ENCODE measurements around the gene LRP5.
"Not testable (repeated sequence)": the region's sequence is repeated elsewhere in the genome, so short reads cannot be mapped to it uniquely, and the experiment has no call there.

LRP5 gene

DNA sequence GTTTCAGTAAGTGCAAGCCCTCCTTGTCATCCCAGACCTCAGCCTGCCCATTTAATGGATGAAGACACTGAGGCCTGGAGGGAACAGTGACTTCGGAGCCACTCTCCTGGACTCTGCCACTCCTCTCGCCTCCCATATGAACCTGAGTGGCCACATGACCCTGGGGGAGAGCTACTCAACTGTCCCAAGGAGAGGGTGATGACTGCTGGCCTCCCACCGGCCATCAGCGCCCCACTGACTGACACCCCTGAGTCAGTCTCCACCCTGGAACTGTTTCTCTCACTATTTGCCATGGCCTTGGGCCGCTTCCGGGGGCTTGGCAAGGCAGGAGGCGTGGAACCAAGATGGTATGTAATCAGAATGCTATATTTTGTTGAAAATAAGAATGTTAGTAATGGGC lies 17.1 kb downstream of the LRP5 start:
- DNase-seq (ENCODE audit: low read depth, low spot score), result no peak

DNA sequence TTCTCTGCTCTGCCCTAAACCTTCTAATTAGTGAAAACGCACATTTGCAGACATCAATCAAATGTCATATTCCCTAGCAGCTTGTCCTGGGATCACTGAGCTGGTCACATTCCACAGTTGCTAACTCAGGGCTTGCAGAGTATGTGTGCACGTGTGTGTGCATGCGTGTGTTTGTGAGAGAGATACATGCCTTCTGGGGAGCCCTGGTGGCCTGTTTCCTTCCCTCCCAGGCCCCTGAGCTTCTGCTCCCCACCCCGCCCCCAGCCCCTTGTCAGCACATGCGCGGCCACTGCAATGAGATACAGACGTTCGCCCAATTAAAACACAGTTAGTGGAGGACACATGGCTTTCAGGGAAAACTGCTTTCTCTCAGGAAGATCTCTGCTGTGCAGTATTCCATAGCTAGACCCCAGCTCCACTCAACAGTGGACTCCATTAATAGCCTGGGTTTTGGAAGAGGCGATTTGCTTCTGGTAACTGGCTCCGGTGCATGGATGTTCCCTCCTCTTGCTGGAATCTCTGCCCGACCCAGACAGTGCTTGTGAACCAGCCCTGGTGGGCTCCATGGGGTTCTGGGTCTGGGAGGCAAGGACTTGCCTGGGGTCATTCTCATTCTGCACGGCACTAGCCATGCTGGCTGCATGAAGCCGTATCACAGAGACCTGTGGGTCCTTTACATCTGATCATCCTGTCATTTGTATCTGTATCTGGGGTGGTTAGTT lies 17.7 kb downstream of the LRP5 start:
- no peak for DNase-seq (ENCODE audit: low read depth, low spot score)

DNA sequence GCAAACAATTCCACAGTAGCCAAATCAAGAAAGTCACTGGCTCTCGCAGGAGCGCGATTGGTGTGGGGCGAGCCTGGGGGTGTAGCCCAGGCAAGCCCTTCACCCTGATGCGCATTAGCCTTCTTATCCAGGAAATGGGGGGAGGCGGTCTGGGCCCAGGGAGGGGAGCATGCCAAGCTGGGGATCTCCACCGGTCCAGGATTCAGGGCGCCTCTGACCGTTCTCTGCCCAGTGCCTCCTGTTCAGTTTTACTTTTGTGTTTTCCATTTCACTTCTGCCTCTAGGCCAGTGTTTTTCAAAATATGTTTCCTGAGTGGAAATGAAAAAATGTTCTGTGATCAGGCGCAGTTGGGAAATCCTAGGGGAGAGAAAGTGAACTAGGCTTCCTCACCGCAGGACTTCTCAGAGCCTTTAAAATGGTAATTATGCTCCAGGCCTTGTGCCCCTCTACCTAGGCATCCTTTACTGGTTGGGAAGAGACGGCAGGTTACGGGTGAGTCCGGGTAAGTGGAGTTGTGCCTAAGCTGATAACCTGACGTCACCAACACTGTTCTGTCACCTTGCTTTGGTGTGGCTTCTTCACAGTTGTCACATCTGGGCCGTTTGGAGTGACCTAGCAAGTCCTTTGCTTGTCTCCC lies 18.4 kb downstream of the LRP5 start:
- DNase-seq (ENCODE audit: low read depth, low spot score), result no peak

DNA sequence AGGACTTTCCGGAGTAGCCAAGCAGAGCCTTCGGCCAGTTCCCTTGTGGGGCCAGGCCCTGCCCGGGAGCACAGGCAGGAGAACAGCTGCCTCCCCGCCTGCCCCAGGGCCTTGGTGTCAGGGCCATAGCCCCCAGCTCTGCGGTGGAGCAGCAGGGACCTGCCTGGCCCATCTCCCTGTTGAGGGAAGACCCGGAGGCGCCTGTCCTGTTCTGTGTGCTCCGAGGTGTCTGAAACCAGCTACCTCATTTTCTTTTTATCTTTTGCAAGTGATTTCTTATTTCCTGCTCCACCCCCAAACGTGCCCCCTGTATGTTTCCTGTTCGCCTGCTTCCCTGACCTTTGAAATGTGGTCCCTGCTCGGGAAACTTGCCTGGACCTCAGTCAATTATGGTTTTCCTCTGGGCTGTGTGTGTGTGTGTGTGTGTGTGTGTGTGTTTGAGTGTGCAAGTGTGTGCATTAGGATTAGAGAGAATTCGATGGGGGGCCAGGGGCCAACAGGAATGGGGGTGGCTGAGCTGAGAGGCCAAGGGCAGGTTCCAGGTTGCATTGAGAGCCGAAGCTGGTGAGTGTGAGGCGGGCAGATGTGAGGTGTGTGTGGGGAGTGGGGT lies 19.1 kb downstream of the LRP5 start:
- DNase-seq (ENCODE audit: low read depth, low spot score), result no peak

DNA sequence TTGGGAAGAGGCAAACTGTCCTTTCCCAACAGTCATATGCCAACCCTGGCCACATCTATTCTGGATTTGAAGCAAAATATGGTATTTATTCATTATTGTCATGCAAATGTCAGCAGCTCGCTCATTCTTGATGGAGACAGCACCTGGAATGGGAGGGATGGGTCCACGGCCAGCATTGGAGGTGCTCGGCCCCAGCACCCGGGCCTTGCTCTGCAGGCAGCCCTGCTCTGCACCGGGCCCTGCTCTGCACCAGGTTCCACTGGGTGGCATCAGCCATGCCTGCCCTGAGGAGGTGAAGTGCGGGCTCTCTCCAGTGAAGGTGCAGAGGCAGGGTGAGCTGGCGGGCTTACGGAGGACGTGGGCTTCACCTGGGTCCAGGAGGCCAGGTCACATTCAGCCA lies 19.8 kb downstream of the LRP5 start:
- DNase-seq (ENCODE audit: low read depth, low spot score), result no peak

DNA sequence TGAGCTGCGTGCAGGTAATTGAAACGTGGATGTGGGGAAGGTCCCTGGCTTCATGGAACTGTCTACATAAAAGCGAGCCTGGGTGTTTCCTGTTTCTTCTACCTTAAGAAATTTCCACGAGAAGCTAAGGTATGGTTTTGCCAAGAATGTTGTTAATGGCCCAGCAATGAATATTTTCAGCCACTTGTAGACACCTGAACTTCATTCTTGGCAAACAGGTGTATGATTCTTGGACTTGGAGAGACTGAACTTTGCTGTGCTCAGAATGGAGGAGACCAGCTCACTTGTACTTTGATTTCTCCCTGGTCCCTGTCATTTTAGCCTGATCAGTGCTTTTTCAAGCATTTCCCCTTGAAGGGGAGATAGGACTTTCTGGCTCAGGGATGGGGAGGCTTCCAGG lies 20.8 kb downstream of the LRP5 start:
- DNase-seq (ENCODE audit: low read depth, low spot score), result no peak

DNA sequence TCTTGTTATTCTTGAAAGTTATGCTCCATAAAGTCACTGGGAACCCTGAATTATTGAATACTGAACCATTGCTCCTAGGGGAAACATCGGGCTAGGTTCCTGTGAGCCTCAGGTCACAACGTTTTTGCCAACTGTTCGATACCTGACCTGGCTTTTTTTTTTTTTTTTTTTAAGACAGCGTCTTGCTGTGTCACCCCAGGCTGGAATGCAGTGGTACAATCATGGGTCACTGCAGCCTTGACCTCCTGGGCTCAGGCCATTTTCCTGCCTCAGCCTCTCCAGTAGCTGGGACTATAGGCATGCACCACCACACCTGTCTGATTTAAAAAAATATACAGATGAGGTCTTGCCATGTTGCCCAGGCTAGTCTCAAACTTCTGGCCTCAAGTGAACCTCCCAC lies 22.5 kb downstream of the LRP5 start:
- DNase-seq (ENCODE audit: low read depth, low spot score), result no peak

DNA sequence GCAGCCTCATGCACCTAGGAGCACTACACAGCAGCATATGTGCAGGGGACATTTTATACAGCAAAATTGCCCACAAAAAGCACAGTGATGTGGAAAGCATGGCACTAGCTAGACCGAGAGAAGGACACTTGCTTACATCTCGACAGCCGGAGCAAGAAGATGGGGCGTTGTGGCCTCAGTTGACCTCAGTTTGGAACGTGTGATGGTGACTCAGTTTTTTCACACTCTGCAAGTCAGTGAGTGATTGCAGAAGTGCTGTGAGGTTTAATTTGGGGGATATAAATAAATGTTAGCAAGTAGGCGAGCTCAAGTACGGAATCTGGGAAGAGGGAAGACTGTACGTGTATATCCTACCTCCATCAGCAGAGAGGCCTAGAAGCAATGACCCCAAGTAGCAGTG lies 23.3 kb downstream of the LRP5 start:
- DNase-seq (ENCODE audit: low read depth, low spot score), result no peak

DNA sequence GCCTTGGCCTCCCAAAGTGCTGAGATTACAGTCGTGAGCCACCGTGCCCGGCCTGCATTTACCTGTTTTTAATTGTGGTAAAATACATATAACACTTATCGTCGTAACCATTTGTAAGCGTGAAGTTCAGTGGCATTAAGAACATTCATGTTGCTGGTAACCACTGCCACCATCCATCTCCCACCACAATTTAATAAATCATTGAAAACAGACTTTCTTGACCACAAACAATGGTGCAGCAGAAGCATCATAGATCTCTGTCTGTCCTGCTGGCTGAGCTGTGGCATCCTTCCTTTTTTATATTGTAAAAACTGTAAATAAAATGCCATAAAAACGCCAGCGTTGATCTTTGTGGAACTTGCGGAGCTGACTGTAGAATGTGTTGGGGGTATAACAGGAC lies 24.3 kb downstream of the LRP5 start:
- DNase-seq (ENCODE audit: low read depth, low spot score), result no peak

DNA sequence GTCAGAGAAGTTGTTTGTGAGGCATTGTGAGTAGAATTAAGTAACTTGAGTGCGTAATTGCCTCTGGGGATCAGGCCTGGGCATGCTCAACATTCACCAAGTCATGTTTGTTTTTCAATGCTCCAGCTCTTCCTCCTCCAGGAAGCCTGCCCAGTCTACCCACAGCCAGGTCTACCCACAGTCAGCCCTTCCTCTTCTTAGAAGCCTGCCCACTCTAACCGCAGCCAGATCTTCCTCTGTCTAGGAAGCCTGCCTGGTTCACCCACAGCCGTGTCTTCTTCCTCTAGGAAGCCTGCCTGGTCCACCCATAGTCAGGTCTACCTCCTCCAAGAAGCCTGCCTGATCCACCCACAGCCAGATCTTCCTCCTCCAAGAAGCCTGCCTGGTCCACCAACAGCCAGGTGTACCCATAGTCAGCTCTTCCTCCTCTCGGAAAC lies 25.0 kb downstream of the LRP5 start:
- no peak for DNase-seq (ENCODE audit: low read depth, low spot score)

DNA sequence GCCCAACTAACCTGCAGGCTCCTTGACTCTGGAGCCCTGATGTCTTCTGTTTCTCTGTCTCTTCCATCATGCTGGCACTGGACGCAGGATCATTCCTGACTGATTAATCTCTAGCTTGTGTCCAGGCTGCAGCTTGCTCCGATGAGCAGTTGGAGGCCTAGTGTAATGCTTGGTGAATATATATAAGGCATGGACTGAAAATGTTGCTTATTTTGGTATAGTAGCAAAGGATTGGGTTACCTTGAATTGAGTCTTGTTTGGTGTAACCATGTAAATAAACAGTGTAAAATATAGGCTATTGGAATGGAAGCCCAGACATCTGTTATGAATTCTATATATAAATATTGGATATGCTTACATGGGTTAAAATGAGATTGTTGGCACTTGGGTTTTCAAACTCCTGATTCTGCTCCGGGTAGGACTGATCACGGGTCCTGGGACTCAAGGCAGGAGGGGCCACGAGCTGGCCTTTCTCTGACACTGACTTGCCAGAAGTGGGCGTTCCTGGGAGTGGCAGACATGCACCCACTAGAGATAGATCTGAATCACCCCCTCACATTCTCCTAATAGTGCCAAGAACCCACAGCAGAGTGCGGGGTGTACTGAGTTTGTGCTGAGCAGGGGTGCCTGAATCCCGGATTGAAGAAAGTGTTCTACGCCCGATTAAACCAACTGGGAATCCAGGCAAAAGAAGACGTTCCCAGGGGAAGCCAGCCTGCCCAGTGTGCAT lies 25.8 kb downstream of the LRP5 start:
- peak; percentile 39 for DNase-seq (ENCODE audit: low read depth, low spot score)

DNA sequence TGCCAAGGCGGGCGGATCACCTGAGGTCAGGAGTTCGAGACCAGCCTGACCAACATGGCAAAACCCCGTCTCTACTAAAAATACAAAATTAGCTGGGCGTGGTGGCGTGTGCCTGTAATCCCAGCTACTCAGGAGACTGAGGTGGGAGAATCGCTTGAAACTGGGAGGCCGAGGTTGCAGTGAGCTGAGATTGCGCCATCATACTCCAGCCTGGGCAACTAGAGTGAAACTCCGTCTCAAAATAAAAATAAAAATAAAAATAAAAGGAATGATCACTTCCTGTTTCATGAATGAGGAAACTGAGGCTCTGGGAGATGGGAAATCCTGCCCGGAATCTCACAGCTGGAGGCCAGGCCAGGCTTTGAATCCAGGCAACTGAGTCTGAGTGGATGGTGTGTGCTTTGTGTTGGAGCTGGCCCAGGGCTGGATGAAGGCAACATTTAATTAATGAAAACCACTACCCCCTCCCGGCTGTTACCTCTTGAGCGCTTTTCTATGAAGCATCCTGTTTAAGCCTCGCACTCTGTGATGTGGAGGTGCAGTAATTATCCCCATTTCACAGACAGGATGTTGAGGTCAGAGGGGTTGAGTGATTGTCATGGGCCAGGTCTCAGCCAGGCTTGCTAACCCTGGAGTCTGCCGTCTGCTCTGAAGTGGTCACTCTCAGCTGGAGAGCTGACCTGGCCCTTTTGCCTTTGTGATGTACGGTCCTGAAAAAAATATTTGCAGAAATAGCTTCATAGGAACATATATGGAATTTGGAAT lies 27.8 kb downstream of the LRP5 start:
- no peak for DNase-seq (ENCODE audit: low read depth, low spot score)

DNA sequence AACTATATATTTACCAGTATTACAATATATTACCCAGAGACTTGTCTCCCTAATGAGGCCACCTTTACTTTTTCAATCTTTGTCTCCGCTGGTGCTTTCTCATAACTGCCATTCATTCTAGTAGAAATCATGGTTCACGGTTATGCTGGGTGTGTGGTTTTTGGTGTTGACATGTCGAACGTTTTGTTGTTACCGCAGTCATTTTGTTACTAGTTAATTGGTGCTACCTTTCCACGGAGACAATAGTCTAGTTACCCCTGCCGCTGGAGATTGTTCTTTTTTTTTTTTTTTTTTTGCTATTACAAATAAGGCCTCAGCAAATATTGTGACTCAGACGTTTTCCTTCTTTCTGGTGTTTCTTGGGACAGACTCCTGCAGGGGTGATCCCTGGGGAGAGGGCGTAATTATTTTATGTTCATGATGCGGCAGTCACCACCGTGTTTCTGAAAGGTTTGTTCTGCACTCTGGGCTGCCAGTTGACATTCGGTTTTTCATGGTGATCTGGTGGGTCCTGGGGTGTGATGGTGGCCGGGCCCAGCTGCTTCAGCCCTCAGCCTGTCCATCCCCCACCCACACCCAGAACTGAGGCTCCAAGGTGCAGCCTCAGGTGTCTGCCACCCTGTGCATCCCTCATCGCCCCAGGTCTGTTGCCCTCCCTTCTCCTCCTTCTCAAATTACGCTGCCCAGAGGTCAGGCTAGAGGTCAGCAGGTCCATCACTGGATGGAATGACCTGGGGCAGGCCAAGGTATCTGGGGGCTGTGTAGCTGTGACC lies 28.6 kb downstream of the LRP5 start:
- DNase-seq (ENCODE audit: low read depth, low spot score), result no peak

DNA sequence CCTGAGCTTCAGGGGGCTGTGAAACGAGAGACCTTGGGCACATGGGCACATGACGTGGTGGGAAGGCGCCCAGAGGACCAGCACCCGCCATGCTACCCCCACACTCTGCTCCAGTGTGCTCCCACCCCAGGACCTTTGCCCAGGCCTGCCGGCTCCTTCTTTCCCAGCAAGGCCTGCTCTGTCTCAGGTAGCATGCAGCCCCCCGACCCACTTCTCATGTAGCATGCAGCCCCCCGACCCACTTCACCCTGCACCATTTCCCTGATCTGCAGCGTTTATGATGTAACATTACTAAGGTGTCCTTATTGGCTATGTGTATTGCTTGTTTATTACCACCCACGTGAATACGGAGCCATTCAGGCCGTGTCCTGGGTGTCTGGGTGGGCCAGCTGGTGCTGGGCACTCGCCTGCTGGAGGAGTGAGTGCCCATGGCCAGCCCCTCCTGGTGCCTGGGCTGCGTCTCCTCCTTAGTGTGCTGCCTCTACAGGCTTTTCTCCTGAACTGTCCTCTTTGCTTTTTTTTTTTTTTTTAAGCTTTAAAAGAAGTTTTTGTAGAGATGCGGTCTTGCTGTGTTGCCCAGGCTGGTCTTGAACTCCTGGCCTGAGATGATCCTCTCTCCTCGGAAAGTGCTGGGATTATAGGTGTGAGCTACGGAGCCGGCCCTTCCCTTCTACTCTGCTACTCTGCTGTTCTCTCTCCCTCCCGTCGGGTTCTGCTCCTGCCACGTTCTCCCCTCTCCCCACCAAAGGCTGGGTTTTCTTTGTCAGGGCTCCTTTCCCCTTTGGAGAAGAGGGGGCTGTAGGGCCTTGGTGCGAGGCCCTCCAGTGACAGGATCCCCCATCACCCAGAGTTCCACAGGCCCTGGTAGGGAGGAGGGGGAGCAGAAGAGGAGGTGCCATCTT lies 29.4 kb downstream of the LRP5 start:
- no peak for DNase-seq (ENCODE audit: low read depth, low spot score)

DNA sequence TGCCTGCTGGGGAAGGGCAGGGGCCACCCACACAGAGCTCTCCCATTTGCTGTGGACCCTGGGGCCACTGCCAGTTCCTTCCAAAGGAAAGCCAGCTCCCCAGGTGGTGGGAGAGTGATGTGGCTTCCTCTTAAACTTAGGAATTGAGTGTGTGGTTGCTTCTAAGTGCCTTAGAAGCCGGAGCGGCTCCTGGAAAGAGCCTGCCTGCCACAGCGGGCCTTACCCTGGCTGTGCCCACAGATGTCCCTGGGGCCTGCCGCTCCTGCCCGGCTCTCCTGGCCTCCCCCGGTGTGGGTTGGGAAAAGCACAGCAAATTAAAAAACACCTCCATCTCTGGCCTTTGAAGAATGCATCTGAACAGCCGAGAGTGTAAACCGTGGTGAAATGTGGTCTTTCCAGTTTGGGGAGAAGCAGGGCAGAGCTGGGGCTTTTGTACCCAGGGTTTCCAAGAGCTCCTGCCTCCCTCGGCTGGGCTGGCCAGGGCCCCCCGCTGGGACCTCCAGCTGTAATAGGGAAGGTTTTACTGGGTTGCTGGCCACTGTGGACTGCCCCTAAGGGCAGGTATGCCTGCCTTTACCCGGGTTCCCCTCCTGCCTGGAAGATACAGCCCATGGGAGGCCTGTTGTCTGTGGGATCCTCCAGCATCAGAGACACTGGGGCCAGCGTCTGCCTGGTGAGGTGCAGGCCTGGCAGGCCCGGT lies 30.2 kb downstream of the LRP5 start:
- no peak for DNase-seq (ENCODE audit: low read depth, low spot score)

DNA sequence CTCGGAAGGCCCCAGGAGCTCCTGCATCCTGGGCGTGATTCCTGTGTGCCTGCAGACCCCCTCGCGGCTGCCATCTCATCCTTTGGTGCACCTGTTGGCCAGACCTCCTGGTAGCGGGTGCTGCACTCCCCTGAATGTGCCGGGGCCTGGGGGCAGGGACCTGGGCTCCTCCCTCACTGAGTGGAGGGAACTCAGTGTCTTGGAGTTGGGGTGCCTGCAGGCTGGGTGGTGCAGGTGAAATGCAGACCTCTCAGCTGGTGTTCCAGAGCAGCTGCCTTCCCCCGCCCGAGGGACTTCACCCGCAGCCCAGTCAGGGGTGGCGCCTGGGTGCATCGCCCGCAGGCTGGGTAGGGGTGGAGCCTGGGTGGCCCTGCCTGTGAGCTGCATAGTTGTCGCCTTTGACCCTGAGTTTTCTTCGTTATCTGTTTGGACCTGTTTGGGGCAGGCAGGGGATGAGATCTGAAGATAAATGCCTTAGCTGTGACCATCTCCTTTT lies 31.4 kb downstream of the LRP5 start:
- no peak for DNase-seq (ENCODE audit: low read depth, low spot score)

DNA sequence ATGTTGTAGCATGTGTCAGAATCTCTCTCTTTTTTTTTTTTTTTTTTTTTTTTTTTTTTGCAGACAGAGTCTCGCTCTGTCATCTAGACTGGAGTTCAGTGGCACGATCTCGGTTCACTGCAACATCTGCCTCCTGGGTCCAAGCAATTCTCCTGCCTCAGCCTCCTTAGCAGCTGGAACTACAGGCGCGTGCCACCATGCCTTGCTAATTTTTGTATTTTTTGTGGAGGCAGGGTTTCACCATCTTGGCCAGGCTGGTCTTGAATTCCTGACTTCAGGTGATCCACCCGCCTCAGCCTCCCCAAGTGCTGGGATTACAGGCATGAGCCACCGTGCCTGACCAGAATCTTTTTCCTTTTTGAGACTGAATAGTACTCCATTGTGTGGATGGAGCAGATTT lies 32.4 kb downstream of the LRP5 start:
- not testable (repeated sequence) for DNase-seq (ENCODE audit: low read depth, low spot score)

DNA sequence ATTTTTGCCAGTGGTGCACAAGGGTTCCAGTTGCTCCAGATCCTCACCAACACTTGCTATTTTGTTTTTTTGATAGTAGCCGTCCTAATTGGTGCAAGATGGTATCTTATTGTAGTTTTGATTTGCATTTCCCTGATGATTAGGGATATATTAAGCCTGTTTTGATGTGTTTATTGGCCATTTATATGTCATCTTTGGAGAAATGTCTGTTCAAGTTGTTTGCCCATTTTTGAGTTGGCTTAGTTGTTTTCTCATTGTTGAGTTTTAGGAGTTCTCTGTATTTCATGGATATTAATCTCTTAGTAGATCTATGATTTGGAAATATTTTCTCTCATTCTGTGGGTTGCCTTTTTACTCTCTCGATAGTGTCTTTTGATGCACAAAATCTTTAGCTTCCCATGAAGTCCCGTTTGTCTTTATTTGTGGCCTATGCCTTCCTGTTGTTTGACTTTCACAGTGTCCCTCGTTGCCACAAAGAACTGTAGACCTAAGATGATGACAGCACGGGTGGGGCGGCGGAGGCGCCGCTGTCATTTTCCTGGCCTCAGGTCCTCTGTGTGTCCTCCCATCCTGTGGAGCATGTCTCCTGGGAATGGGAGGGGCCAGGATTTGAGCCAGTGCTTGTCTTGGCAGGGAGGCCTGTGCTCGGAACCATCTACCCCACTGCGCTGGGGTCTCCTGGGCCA lies 33.5 kb downstream of the LRP5 start:
- DNase-seq (ENCODE audit: low read depth, low spot score), result no peak

DNA sequence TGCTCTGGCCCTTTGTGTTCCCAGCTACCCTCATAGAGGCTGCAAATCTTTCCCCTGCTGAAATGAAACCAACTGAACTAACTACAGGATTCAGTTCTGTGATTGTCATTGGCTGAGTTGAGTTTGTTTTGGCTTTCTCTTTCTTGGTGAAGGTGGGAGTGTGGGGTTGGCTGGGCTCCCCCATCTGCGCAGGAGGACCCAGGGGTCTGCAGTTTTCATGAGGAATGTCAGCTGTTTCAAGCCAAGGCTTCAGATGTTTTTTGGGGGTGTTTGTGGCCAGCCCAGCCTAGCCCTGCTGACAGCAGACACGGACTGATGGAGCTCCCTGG lies 34.0 kb downstream of the LRP5 start:
- DNase-seq (ENCODE audit: low read depth, low spot score), result no peak

Data from brain pericyte (primary cell).